Testis (tissue), 3 donors: ENCODE results near the gene ATXN3. TPM values are rescaled to one million over a fixed set of nuclear protein-coding genes. Genes with fewer than 3 reads are reported as not detected.

Experiments used
- DNase-seq: peaks from one replicate; pipeline ENCODE4 v3.0.0-alpha.2; 2019
- H3K27ac ChIP-seq, 2 donors: fragments of 200-600 bp; sonication (generic); one replicate each; pipeline ENCODE4 v1.5.1; 2019
- H3K27me3 ChIP-seq: fragments of 200-600 bp; sonication (generic); one replicate; pipeline ENCODE4 v1.5.1; 2019
- H3K36me3 ChIP-seq: fragments of 200-600 bp; sonication (generic); one replicate; pipeline ENCODE4 v1.5.1; 2017; ENCODE audit warnings: low read depth; ENCODE audit errors: missing control alignments
- H3K4me1 ChIP-seq: fragments of 200-600 bp; sonication (generic); one replicate; pipeline ENCODE4 v1.5.1; 2019
- H3K4me3 ChIP-seq, 2 donors: fragments of 200-600 bp; sonication (generic); one replicate each; pipeline ENCODE4 v1.5.1; 2017 to 2019
- H3K9me3 ChIP-seq: fragments of 200-600 bp; sonication (generic); one replicate; pipeline ENCODE4 v1.5.1; 2017
- CTCF ChIP-seq, 3 experiments: fragments of 450-650 bp in 2 of 3; fragments of 200-600 bp in 1 of 3; sonication (generic) in 1 of 3; IDR thresholded peaks; one replicate each; pipeline ENCODE4 v1.5.1; 2016 to 2019; ENCODE audit warnings: antibody characterized with exemption in 3 of 3, mild to moderate bottlenecking in 2 of 3, moderate library complexity in 1 of 3
- POLR2A ChIP-seq: fragments of 450-650 bp; IDR thresholded peaks from one replicate; pipeline ENCODE4 v1.6.1; 2017; ENCODE audit warnings: antibody characterized with exemption, mild to moderate bottlenecking, moderate library complexity
- WGBS, 2 donors: methylation state at CpG; one replicate each; pipeline ENCODE4 v1.1.5; 2018; 5-methylcytosine and 5-hydroxymethylcytosine counted together
- intact Hi-C: fragments of 100-400 bp; cut with DNase I; formaldehyde crosslinking; loops from one replicate; pipeline ENCODE4 v1.15.1; 2023; ENCODE audit warnings: low total_unique reads
- polyA plus RNA-seq: library from polyadenylated mRNA; stranded (reverse); fragments of 350-450 nt; fragmentation: Illumina TruSeq; extraction: RNeasy Lipid Tissue Mini Kit (QIAGEN cat#74804); gene quantifications from one replicate; pipeline ENCODE4 v1.2.3, GENCODE V29; 2014; ENCODE audit warnings: low read depth, low replicate concordance; ENCODE audit not compliant: insufficient read depth
- total RNA-seq, 2 donors: library from RNA; depleted of rRNA; stranded (reverse); fragments of >200 nt; gene quantifications; one replicate each; pipeline ENCODE4 v1.2.3, GENCODE V29; 2016

ATXN3 gene
- total and polyA plus RNA-seq, 3 donors from 2014 or later: 22.9 to 43.8 (median 35.0) TPM

- Histone ChIP-seq H3K27me3 (no peaks in the 10 kb centered on the region), H3K9me3 (no peaks in the 10 kb centered on the region), H3K4me1 (peaks cover 6% of the 10 kb centered on the region), H3K36me3 (no peaks in the 10 kb centered on the region), H3K27ac (no peak overlapping the region), H3K4me3 (no peak overlapping the region)
- no peak for TF ChIP-seq POLR2A
- no peak for TF ChIP-seq CTCF (IDR thresholded peaks at IDR 0.05)
- intact Hi-C loops: no loop called here
- peak; percentile 18 for DNase-seq
- WGBS, 2 donors: 15 to 16% methylated on average over 11 of the region's 11 CpGs
Measured at GRCh38 chr14:92108345-92109254, 2.2 kb upstream of the ATXN3 start.

- Histone ChIP-seq H3K9me3 (no peaks in the 10 kb centered on the region), H3K27ac (peak overlapping the region; percentile 96 to 99), H3K36me3 (no peaks in the 10 kb centered on the region), H3K27me3 (no peaks in the 10 kb centered on the region), H3K4me1 (peaks cover 11% of the 10 kb centered on the region), H3K4me3 (peak overlapping the region; percentile 86 to 93)
- TF ChIP-seq CTCF (IDR thresholded peaks at IDR 0.05) (no peak), POLR2A (no peak)
- WGBS, 2 donors: 0% methylated on average over 10 of the region's 10 CpGs
- intact Hi-C loops: no loop called here
- peak; percentile 63 for DNase-seq
Measured at GRCh38 chr14:92105893-92106142, 564 bp downstream of the ATXN3 start.

- H3K27ac ChIP-seq: peak overlapping the region; percentile 96 to 99
- H3K4me1 ChIP-seq: peaks cover 11% of the 10 kb centered on the region
- no peaks in the 10 kb centered on the region for H3K27me3 ChIP-seq
- H3K36me3 ChIP-seq: no peaks in the 10 kb centered on the region
- peak overlapping the region; percentile 86 to 93 for H3K4me3 ChIP-seq
- no peaks in the 10 kb centered on the region for H3K9me3 ChIP-seq
- no peak for DNase-seq
- TF ChIP-seq POLR2A (no peak), CTCF (IDR thresholded peaks at IDR 0.05) (no peak)
- WGBS, 2 donors: 26 to 30% methylated on average over 16 of the region's 16 CpGs
- intact Hi-C loops: no loop called here
Measured at GRCh38 chr14:92105073-92105892, 1.1 kb downstream of the ATXN3 start.

GRCh38 chr14:92103363-92103989 lies 2.9 kb downstream of the ATXN3 start:
- DNase-seq: no peak
- intact Hi-C loops: no loop called here
- Histone ChIP-seq H3K4me3 (no peak overlapping the region), H3K27me3 (no peaks in the 10 kb centered on the region), H3K4me1 (peaks cover 19% of the 10 kb centered on the region), H3K9me3 (no peaks in the 10 kb centered on the region), H3K36me3 (no peaks in the 10 kb centered on the region), H3K27ac (no peak overlapping the region)
- 72 to 84% methylated on average over 7 of the region's 7 CpGs for WGBS, 2 donors
- TF ChIP-seq POLR2A (no peak), CTCF (IDR thresholded peaks at IDR 0.05) (no peak)
